HCT116 (cell line): ENCODE measurements around the gene ACAT2. TPM values are rescaled to one million over a fixed set of nuclear protein-coding genes. Genes with fewer than 3 reads are reported as not detected.

Experiments used
- ATAC-seq: fragments of 200-7000 bp; cut with Tn5 transposase; 2 replicates; pipeline ENCODE4 v1.9.1; 2020; ENCODE audit warnings: mild to moderate bottlenecking, moderate library complexity
- BruUV-seq: library from RNA; stranded (reverse); fragments of 400-500 nt; replicated peaks from 2 replicates; lab custom pipeline; 2021; lab: Mats Ljungman, UMichigan
- CTCF ChIA-PET: fragments of 300-600 bp; sonication (Branson Sonifier 250); formaldehyde crosslinking; loops from one replicate; lab custom pipeline; 2021; ENCODE audit warnings: antibody characterized with exemption; lab: Charles Lee
- POLR2A ChIA-PET: fragments of 300-600, 350-600 bp; sonication (Branson Sonifier 250); formaldehyde crosslinking; loops from one replicate; lab custom pipeline; 2021; ENCODE audit warnings: antibody characterized with exemption; lab: Charles Lee
- RAD21 ChIA-PET, 2 experiments: fragments of 300-600 bp; sonication (Branson Sonifier 250); formaldehyde crosslinking; loops; one replicate each; lab custom pipeline; 2023; ENCODE audit warnings: low total read pairs in 2 of 2; ENCODE audit not compliant: uncharacterized antibody in 2 of 2, unreplicated experiment in 2 of 2, low non-redundant PET in 1 of 2; lab: Charles Lee
- DNase-seq: peaks from one replicate; pipeline ENCODE4 v3.0.0-alpha.2; 2010; ENCODE audit warnings: low read depth, low spot score
- H2AFZ ChIP-seq: fragments of 200-600 bp; shearing (Covaris generic), sonication (generic); 2 replicates; pipeline ENCODE4 v1.6.1; 2017; ENCODE audit warnings: low read depth, mixed run types, mixed read lengths, antibody characterized with exemption, low read length; ENCODE audit not compliant: poor library complexity, severe bottlenecking
- H3K27ac ChIP-seq: 2 replicates; pipeline ENCODE4 v1.5.1; 2012; ENCODE audit warnings: low read depth, low read length
- H3K27me3 ChIP-seq: fragments of 200-600 bp; sonication (generic); 2 replicates; pipeline ENCODE4 v1.6.1; 2016; ENCODE audit warnings: mixed run types, low read length, mixed read lengths; ENCODE audit not compliant: insufficient read depth
- H3K36me3 ChIP-seq, 2 experiments: fragments of 200-500 bp in 1 of 2; fragments of 200-600 bp in 1 of 2; sonication (Bioruptor generic) in 1 of 2; sonication (generic) in 1 of 2; 2 replicates each; pipeline versions ENCODE4 v1.5.1 to v1.6.1; 2014 to 2016; ENCODE audit warnings: low read length in 2 of 2, inconsistent platforms in 1 of 2, mixed read lengths in 1 of 2, mixed run types in 1 of 2; ENCODE audit not compliant: insufficient read depth in 2 of 2, control insufficient read depth in 1 of 2
- H3K4me1 ChIP-seq, 2 experiments: fragments of 200-600 bp in 1 of 2; sonication (generic) in 1 of 2; 2 replicates each; pipeline versions ENCODE4 v1.5.1 to v1.6.1; 2012 to 2017; ENCODE audit warnings: low read length in 2 of 2, inconsistent platforms in 1 of 2, mild to moderate bottlenecking in 1 of 2, mixed read lengths in 1 of 2, mixed run types in 1 of 2, moderate library complexity in 1 of 2; ENCODE audit not compliant: insufficient read depth in 2 of 2, control insufficient read depth in 1 of 2
- H3K4me2 ChIP-seq: fragments of 200-600 bp; sonication (generic); 2 replicates; pipeline ENCODE4 v1.6.1; 2017; ENCODE audit warnings: mixed run types, low read length, mixed read lengths
- H3K4me3 ChIP-seq, 2 experiments: fragments of 200-600 bp in 1 of 2; sonication (generic) in 1 of 2; replicated peaks in 1 of 2; 2 replicates each; pipeline ENCODE4 v1.5.1; 2011 to 2016; ENCODE audit warnings: low read length in 2 of 2, control low read depth in 1 of 2, low read depth in 1 of 2, mild to moderate bottlenecking in 1 of 2, mixed read lengths in 1 of 2, mixed run types in 1 of 2
- H3K79me2 ChIP-seq: fragments of 200-600 bp; sonication (generic); 2 replicates; pipeline ENCODE4 v1.6.1; 2017; ENCODE audit warnings: mild to moderate bottlenecking, mixed run types, low read length, moderate library complexity, mixed read lengths; ENCODE audit not compliant: insufficient read depth
- H3K9ac ChIP-seq: fragments of 200-600 bp; sonication (generic); 2 replicates; pipeline ENCODE4 v1.6.1; 2016; ENCODE audit warnings: low read length, mixed read lengths
- H3K9me2 ChIP-seq: fragments of 200-600 bp; sonication (generic), shearing (Covaris generic); 2 replicates; pipeline ENCODE4 v1.6.1; 2017; ENCODE audit warnings: mixed run types, mild to moderate bottlenecking, moderate library complexity; ENCODE audit not compliant: insufficient read depth
- H3K9me3 ChIP-seq, 2 experiments: fragments of 200-500 bp in 1 of 2; fragments of 200-600 bp in 1 of 2; sonication (Bioruptor generic) in 1 of 2; sonication (generic) in 1 of 2; 2 replicates each; pipeline ENCODE4 v1.6.1; 2014 to 2017; ENCODE audit warnings: low read length in 2 of 2, mixed read lengths in 2 of 2, inconsistent platforms in 1 of 2, low read depth in 1 of 2, mild to moderate bottlenecking in 1 of 2, mixed run types in 1 of 2, moderate library complexity in 1 of 2; ENCODE audit not compliant: control insufficient read depth in 1 of 2, insufficient read depth in 1 of 2
- H4K20me1 ChIP-seq: fragments of 200-600 bp; sonication (generic), shearing (Covaris generic); 2 replicates; pipeline ENCODE4 v1.6.1; 2017; ENCODE audit warnings: mixed run types, mild to moderate bottlenecking, moderate library complexity; ENCODE audit not compliant: insufficient read depth
- CBX3 ChIP-seq: IDR thresholded peaks from 2 replicates; pipeline ENCODE4 v1.6.1; 2012; ENCODE audit warnings: low read depth
- CEBPB ChIP-seq: IDR thresholded peaks from 2 replicates; pipeline ENCODE4 v1.6.1; 2012; ENCODE audit warnings: low read depth
- ELF1 ChIP-seq: IDR thresholded peaks from 2 replicates; pipeline ENCODE4 v1.6.1; 2012; ENCODE audit warnings: low read depth, borderline replicate concordance
- EZH2 ChIP-seq: fragments of 200-600 bp; sonication (generic); IDR thresholded peaks from 2 replicates; pipeline ENCODE4 v1.6.1; 2017; ENCODE audit warnings: antibody characterized with exemption, mixed run types
- EZH2phosphoT487 ChIP-seq: fragments of 200-600 bp; IDR thresholded peaks from 2 replicates; pipeline ENCODE4 v1.6.1; 2018; ENCODE audit warnings: antibody characterized with exemption, borderline replicate concordance
- FOSL1 ChIP-seq: IDR thresholded peaks from 2 replicates; pipeline ENCODE4 v1.6.1; 2012; ENCODE audit warnings: low read depth
- RAD21 ChIP-seq: IDR thresholded peaks from 2 replicates; pipeline ENCODE4 v1.6.1; 2012; ENCODE audit warnings: low read depth, mild to moderate bottlenecking
- SIN3A ChIP-seq: IDR thresholded peaks from 2 replicates; pipeline ENCODE4 v1.6.1; 2012; ENCODE audit warnings: low read depth
- SP1 ChIP-seq: IDR thresholded peaks from 2 replicates; pipeline ENCODE4 v1.6.1; 2012; ENCODE audit warnings: low read depth
- SRF ChIP-seq: IDR thresholded peaks from 2 replicates; pipeline ENCODE4 v1.6.1; 2012; ENCODE audit warnings: low read depth
- YY1 ChIP-seq: IDR thresholded peaks from 2 replicates; pipeline ENCODE4 v1.6.1; 2011; ENCODE audit warnings: low read length, low read depth, moderate library complexity, mild to moderate bottlenecking; ENCODE audit not compliant: insufficient replicate concordance; ENCODE audit errors: extremely low read depth
- ZFX ChIP-seq: fragments of 450-650 bp; IDR thresholded peaks from 2 replicates; pipeline ENCODE4 v1.6.1; 2017
- ZNF274 ChIP-seq: fragments of 200-500 bp; sonication (Bioruptor generic); IDR thresholded peaks from 2 replicates; pipeline ENCODE4 v1.6.1; 2014; ENCODE audit warnings: mild to moderate bottlenecking, low read depth, low read length, inconsistent platforms
- intact Hi-C: fragments of 100-400 bp; cut with micrococcal nuclease; formaldehyde crosslinking; loops from 2 replicates; pipeline ENCODE4 v1.10.0; 2022
- total RNA-seq: library from RNA; stranded (reverse); gene quantifications from one replicate; pipeline ENCODE4 v1.2.1, GENCODE V29; 2021; ENCODE audit not compliant: unreplicated experiment
- TF ChIP-seq, protein P1 (sequence below): IDR thresholded peaks from 2 replicates; pipeline ENCODE4 v1.6.1; 2012
- TF ChIP-seq, protein P2 (sequence below): IDR thresholded peaks from 2 replicates; pipeline ENCODE4 v1.6.1; 2012
- TF ChIP-seq, protein P3 (sequence below): IDR thresholded peaks from 2 replicates; pipeline ENCODE4 v1.6.1; 2011; ENCODE audit warnings: mild to moderate bottlenecking, low read length, moderate library complexity; ENCODE audit not compliant: insufficient replicate concordance; ENCODE audit errors: extremely low read depth

Gene ACAT2
- total RNA-seq, 1 experiment from 2014 or later: 41.6 TPM

DNA sequence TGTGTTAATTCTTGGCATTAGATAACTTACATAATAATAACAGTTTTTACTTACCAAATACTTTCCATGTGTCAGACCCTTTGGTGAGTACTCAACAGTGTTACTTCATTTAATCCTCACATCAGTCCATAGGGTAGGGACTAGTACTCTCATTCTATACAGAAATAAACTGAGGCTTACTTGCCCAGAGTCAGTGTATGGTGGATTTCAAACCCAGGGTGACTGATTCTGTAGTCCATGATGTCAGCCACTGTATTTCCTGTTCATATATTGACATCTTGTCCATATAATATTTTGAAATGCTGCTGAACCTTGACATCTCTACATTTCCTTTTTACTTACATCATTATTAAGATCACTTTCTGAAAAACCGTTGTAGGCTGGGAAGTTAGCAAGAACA is 35.7 kb downstream of the ACAT2 start:
- CTCF ChIA-PET: no interaction called here
- POLR2A ChIA-PET: no interaction called here
- DNase-seq: no peak
- Histone ChIP-seq H3K36me3 (peaks cover 30 to 34% of the 10 kb centered on the region in 2 experiments), H3K4me1 (no peaks in the 10 kb centered on the region), H3K9ac (no peak overlapping the region), H3K27me3 (no peaks in the 10 kb centered on the region), H4K20me1 (peaks cover 4% of the 10 kb centered on the region), H2AFZ (no peak overlapping the region), H3K79me2 (peaks cover 50% of the 10 kb centered on the region), H3K4me2 (no peak overlapping the region), H3K4me3 (no peak overlapping the region), H3K9me3 (no peaks in the 10 kb centered on the region), H3K9me2 (no peaks in the 10 kb centered on the region), H3K27ac (no peak overlapping the region)
- no TSS peak for BruUV-seq
- no peak for ATAC-seq
- intact Hi-C loops: loop anchor here (5.0 kb wide), 1 partner anchor 175 kb away; no protein-coding TSS in a partner anchor
- RAD21 ChIA-PET: no interaction called here
- TF ChIP-seq, protein P1, sequence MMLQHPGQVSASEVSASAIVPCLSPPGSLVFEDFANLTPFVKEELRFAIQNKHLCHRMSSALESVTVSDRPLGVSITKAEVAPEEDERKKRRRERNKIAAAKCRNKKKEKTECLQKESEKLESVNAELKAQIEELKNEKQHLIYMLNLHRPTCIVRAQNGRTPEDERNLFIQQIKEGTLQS: no peak
- TF ChIP-seq SRF (no peak), CEBPB (no peak), SIN3A (no peak), FOSL1 (no peak), ZFX (no peak), EZH2 (no peak), CBX3 (no peak), ELF1 (no peak), EZH2phosphoT487 (no peak), SP1 (no peak), YY1 (no peak), ZNF274 (no peak), RAD21 (no peak)
- TF ChIP-seq, protein P2, sequence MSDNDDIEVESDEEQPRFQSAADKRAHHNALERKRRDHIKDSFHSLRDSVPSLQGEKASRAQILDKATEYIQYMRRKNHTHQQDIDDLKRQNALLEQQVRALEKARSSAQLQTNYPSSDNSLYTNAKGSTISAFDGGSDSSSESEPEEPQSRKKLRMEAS: no peak
- TF ChIP-seq, protein P3, sequence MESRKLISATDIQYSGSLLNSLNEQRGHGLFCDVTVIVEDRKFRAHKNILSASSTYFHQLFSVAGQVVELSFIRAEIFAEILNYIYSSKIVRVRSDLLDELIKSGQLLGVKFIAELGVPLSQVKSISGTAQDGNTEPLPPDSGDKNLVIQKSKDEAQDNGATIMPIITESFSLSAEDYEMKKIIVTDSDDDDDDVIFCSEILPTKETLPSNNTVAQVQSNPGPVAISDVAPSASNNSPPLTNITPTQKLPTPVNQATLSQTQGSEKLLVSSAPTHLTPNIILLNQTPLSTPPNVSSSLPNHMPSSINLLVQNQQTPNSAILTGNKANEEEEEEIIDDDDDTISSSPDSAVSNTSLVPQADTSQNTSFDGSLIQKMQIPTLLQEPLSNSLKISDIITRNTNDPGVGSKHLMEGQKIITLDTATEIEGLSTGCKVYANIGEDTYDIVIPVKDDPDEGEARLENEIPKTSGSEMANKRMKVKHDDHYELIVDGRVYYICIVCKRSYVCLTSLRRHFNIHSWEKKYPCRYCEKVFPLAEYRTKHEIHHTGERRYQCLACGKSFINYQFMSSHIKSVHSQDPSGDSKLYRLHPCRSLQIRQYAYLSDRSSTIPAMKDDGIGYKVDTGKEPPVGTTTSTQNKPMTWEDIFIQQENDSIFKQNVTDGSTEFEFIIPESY: no peak
